Stimulated activated CD4-positive, alpha-beta T cell treated with anti-CD3 and anti-CD28 coated beads, Interleukin-2, amount 100 ng/mL, for 4 hours (primary cell): ENCODE results near the gene TNP2.
"Not testable (repeated sequence)": the region's sequence is repeated elsewhere in the genome, so short reads cannot be mapped to it uniquely, and the experiment has no call there.

Experiments used
- DNase-seq: peaks from one replicate; pipeline ENCODE4 v3.0.0-alpha.2; 2020; ENCODE audit warnings: low read depth

The TNP2 gene

GRCh38 chr16:11239644-11240632 lies 29.2 kb downstream of the TNP2 start:
- no peak for DNase-seq

GRCh38 chr16:11238272-11239202 lies 30.6 kb downstream of the TNP2 start:
- DNase-seq: no peak

- DNase-seq: no peak
Observed at GRCh38 chr16:11236461-11237254, 32.5 kb downstream of the TNP2 start.

GRCh38 chr16:11235703-11235991 lies 33.5 kb downstream of the TNP2 start:
- no peak for DNase-seq

GRCh38 chr16:11234884-11235702 lies 34.0 kb downstream of the TNP2 start:
- no peak for DNase-seq

GRCh38 chr16:11233727-11234376 lies 35.3 kb downstream of the TNP2 start:
- peak; percentile 67 for DNase-seq

GRCh38 chr16:11232852-11233726 lies 36.0 kb downstream of the TNP2 start:
- DNase-seq: peak; percentile 86

GRCh38 chr16:11232302-11232851 lies 36.7 kb downstream of the TNP2 start:
- DNase-seq: no peak

GRCh38 chr16:11231367-11231970 lies 37.7 kb downstream of the TNP2 start:
- no peak for DNase-seq

GRCh38 chr16:11229906-11230305 lies 39.2 kb downstream of the TNP2 start:
- DNase-seq: no peak

GRCh38 chr16:11229432-11229831 lies 39.7 kb downstream of the TNP2 start:
- DNase-seq: no peak

GRCh38 chr16:11225677-11226549 lies 43.2 kb downstream of the TNP2 start:
- DNase-seq: no peak

- peak; percentile 82 for DNase-seq
Observed at GRCh38 chr16:11224894-11225676, 44.0 kb downstream of the TNP2 start.

- DNase-seq: peak; percentile 38
Observed at GRCh38 chr16:11224096-11224893, 44.8 kb downstream of the TNP2 start.

GRCh38 chr16:11220507-11220906 lies 48.6 kb downstream of the TNP2 start:
- not testable (repeated sequence) for DNase-seq

- no peak for DNase-seq
Observed at GRCh38 chr16:11219178-11219577, 49.9 kb downstream of the TNP2 start.
